ENCODE measurements around the gene PTRH2. TPM values are rescaled to one million over a fixed set of nuclear protein-coding genes. Genes with fewer than 3 reads are reported as not detected.

The PTRH2 gene
- total RNA-seq, 1 donor = 16.4 TPM

DNA sequence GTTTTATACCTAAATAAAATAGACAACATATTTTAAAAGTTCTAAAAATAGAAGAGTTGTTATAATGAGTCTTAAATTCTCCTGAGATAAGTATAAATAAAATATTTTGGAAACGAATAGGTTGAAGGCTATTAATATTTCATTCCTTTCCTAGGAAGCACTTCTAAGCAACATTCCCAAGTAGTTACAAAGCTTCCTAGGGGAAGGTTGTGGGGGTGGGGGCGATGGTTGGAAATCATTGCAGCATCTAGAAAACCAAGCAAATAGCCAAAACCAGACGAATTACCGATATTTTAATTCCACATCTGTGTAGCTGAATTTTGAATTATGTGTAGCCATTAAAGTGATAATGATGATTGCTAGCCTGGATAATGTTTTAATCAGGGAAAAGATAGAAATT lies 26.9 kb downstream of the PTRH2 start:
- no peak for DNase-seq (ENCODE audit: low read depth)
- H3K4me3 ChIP-seq (ENCODE audit: low read depth, low read length) = no peak overlapping the region
- TF ChIP-seq, protein P1, sequence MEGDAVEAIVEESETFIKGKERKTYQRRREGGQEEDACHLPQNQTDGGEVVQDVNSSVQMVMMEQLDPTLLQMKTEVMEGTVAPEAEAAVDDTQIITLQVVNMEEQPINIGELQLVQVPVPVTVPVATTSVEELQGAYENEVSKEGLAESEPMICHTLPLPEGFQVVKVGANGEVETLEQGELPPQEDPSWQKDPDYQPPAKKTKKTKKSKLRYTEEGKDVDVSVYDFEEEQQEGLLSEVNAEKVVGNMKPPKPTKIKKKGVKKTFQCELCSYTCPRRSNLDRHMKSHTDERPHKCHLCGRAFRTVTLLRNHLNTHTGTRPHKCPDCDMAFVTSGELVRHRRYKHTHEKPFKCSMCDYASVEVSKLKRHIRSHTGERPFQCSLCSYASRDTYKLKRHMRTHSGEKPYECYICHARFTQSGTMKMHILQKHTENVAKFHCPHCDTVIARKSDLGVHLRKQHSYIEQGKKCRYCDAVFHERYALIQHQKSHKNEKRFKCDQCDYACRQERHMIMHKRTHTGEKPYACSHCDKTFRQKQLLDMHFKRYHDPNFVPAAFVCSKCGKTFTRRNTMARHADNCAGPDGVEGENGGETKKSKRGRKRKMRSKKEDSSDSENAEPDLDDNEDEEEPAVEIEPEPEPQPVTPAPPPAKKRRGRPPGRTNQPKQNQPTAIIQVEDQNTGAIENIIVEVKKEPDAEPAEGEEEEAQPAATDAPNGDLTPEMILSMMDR (IDR thresholded peaks at IDR 0.05; ENCODE audit: insufficient read depth, low read depth, low read length) = no peak

DNA sequence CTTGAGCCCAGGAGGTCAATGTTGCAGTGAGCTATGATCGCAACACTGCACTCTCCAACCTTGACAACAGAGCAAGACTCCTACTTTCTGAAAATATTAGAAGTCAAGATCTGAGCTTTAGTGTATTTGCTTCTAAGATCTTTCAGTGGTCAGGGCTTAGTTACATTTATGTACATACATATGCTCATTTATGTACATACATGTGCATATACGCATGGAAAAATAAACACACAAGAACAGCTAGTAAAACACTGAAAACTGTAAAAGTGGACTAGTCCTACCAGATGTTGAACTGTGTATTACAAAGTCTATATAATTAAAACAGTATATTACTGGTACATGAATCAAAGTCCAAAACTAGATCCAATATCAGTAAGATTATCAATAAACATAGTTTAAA lies 28.3 kb downstream of the PTRH2 start:
- TF ChIP-seq, protein P1 (IDR thresholded peaks at IDR 0.05; ENCODE audit: insufficient read depth, low read depth, low read length) = no peak
- no peak for DNase-seq (ENCODE audit: low read depth)
- H3K4me3 ChIP-seq (ENCODE audit: low read depth, low read length) = no peak overlapping the region

DNA sequence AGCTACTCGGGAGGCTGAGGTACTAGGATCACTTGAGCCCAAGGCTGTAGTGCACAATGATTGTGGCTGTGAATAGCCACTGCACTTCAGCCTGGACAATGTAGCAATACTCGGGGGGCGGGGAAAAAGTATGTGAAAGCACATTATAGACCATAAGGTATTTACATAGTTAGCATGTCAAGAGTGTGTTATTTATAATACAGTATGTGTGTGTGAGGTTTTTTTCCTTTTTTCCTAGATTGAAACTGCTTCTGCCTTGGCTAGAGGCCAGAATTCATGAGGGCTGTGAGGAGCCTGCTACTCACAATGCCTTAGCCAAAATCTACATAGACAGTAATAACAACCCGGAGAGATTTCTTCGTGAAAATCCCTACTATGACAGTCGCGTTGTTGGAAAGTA lies 30.5 kb downstream of the PTRH2 start:
- H3K4me3 ChIP-seq (ENCODE audit: low read depth, low read length) = no peak overlapping the region
- no peak for DNase-seq (ENCODE audit: low read depth)
- TF ChIP-seq, protein P1 (IDR thresholded peaks at IDR 0.05; ENCODE audit: insufficient read depth, low read depth, low read length) = no peak

DNA sequence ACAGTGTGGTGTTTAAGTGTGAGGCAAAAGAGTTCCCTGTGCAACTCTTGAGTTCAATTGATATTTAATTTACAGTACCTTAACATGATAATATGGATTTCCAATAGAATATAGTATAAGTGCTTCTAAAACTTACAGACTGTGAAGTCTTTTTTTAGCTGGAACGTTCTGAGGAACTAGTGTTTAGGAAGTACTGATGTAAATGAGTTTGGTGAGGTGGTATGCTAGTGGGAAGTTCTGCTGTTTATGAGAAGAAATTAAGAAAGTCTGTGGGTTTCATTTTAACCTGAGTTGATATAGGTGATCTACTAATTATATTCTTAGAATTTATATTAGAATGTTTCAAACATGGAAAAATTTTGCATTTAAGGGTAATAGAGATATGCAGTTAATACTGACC lies 32.0 kb downstream of the PTRH2 start:
- TF ChIP-seq, protein P1 (IDR thresholded peaks at IDR 0.05; ENCODE audit: insufficient read depth, low read depth, low read length) = no peak
- H3K4me3 ChIP-seq (ENCODE audit: low read depth, low read length) = no peak overlapping the region
- DNase-seq (ENCODE audit: low read depth) = no peak

DNA sequence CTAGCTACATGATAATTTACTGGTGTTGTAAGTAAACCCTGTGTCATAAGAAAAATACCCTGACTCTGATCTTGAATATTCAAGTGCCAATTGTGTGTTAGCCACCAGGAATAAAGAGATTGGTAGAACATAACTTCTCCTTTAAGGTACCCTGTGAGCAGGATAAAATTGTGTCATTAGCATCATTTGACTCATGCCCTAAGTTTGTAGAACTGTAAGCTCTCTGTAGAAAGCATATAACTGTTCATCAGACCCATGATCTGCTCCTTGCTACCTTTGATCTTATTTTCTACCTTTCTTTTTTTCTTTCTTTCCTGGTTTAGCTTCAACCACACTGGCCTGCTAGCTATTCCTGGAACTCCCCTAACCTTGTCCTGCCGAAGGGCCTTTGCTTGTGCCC lies 35.8 kb downstream of the PTRH2 start:
- TF ChIP-seq, protein P1 (IDR thresholded peaks at IDR 0.05; ENCODE audit: insufficient read depth, low read depth, low read length) = no peak
- DNase-seq (ENCODE audit: low read depth) = no peak
- H3K4me3 ChIP-seq (ENCODE audit: low read depth, low read length) = no peak overlapping the region

DNA sequence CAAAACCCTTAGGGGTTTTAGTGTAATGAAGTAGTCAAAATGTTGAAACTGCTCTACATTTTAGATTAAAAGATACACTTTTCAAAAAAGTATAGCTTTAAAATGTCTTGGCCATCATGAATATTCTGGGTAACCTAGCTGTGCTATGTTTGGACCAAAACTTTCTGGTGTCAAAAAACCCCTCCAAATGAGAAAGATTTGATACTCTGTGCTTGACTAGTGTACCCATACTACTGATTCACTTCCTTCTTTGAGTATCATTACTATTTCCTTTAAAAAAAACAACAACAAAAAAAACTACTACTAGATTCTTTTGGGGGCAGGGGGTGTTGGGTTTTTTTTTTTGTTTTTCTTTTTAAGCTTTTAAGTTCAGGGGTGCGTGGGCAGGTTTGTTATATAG lies 37.3 kb downstream of the PTRH2 start:
- TF ChIP-seq, protein P1 (IDR thresholded peaks at IDR 0.05; ENCODE audit: insufficient read depth, low read depth, low read length) = no peak
- DNase-seq (ENCODE audit: low read depth) = no peak
- H3K4me3 ChIP-seq (ENCODE audit: low read depth, low read length) = no peak overlapping the region

DNA sequence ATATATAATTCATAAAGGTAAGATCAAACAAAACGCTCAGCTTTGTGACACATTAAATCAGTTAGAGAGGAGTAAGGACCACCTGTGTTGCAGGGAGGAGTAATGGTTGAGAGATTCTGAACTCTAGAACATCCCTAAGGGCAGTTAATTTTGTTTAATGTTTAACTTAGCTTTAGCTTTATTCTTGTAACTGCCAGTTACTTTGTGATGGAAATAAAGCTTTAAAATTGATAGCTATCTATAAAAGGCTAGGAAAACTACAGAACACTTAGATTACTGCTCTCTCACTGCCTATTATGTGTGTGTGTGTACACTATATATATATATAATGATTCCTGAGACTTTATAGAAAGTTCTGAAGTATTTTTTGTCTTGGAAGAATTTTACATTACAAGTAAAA lies 37.8 kb downstream of the PTRH2 start:
- DNase-seq (ENCODE audit: low read depth) = no peak
- H3K4me3 ChIP-seq (ENCODE audit: low read depth, low read length) = no peak overlapping the region
- TF ChIP-seq, protein P1 (IDR thresholded peaks at IDR 0.05; ENCODE audit: insufficient read depth, low read depth, low read length) = no peak
